BJ (cell line): Measurements from ENCODE around the gene DLL1. TPM values are rescaled to one million over a fixed set of nuclear protein-coding genes. Genes with fewer than 3 reads are reported as not detected.

ENCODE experiments used
- CTCF ChIA-PET: fragments of 350-600 bp; formaldehyde crosslinking; extraction: SDS; loops from one replicate; lab custom pipeline; 2021; ENCODE audit warnings: antibody characterized with exemption, inconsistent platforms; lab: Yijun Ruan, JAX
- POLR2A ChIA-PET: fragments of 300-600 bp; sonication (Branson Sonifier 250); formaldehyde crosslinking; extraction: SDS; loops from one replicate; lab custom pipeline; 2021; ENCODE audit warnings: antibody characterized with exemption; lab: Charles Lee
- DNase-seq: peaks from one replicate; pipeline ENCODE4 v3.0.0-alpha.2; 2011; ENCODE audit warnings: low read depth
- H3K27me3 ChIP-seq: 2 replicates; pipeline ENCODE4 v1.6.0; 2011; ENCODE audit warnings: low read length; ENCODE audit not compliant: control insufficient read depth, insufficient read depth
- H3K36me3 ChIP-seq: 2 replicates; pipeline ENCODE4 v1.5.1; 2011; ENCODE audit warnings: low read length; ENCODE audit not compliant: control insufficient read depth, insufficient read depth
- H3K4me3 ChIP-seq: 2 replicates; pipeline ENCODE4 v1.5.1; 2011; ENCODE audit warnings: low read depth, mild to moderate bottlenecking, control low read depth, low read length
- polyA plus RNA-seq: library from polyadenylated mRNA; depleted of rRNA; stranded (reverse); fragments of >200 nt; gene quantifications from 2 replicates; pipeline ENCODE4 v1.2.3, GENCODE V29; 2011
- TF ChIP-seq, protein P1 (sequence below): IDR thresholded peaks from 2 replicates; pipeline ENCODE4 v1.5.1; 2011; ENCODE audit warnings: low read depth, mild to moderate bottlenecking, control low read depth, inconsistent platforms, low read length, moderate library complexity; ENCODE audit not compliant: insufficient read depth

The DLL1 gene
- polyA plus RNA-seq, 1 experiment = 0.53 TPM

DNA sequence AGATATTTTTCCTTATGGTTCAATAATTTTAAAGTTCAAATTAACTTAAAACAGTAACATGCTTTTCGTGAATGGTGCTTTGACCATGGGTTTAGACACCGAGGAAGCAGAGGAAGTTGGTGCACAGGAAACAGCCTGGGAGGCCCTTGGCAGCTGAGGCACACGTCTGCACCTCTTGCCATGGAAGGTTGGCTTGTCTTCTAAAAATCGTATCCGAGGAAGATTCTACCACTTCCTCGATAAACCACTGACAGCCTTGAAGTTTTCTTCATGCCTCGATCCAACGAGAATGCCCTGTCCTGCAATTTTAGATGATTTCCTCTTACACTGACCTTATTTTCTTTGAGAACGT lies 12.2 kb downstream of the DLL1 start:
- ChIA-PET POLR2A (no interaction called here), CTCF (interaction anchor here (0.6 kb wide), 1 partner anchor 9 kb away, joined by 3 read pairs; no protein-coding TSS in a partner anchor)
- TF ChIP-seq, protein P1, sequence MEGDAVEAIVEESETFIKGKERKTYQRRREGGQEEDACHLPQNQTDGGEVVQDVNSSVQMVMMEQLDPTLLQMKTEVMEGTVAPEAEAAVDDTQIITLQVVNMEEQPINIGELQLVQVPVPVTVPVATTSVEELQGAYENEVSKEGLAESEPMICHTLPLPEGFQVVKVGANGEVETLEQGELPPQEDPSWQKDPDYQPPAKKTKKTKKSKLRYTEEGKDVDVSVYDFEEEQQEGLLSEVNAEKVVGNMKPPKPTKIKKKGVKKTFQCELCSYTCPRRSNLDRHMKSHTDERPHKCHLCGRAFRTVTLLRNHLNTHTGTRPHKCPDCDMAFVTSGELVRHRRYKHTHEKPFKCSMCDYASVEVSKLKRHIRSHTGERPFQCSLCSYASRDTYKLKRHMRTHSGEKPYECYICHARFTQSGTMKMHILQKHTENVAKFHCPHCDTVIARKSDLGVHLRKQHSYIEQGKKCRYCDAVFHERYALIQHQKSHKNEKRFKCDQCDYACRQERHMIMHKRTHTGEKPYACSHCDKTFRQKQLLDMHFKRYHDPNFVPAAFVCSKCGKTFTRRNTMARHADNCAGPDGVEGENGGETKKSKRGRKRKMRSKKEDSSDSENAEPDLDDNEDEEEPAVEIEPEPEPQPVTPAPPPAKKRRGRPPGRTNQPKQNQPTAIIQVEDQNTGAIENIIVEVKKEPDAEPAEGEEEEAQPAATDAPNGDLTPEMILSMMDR = no peak
- no peak overlapping the region for H3K4me3 ChIP-seq
- H3K36me3 ChIP-seq = no peaks in the 10 kb centered on the region
- H3K27me3 ChIP-seq = peaks cover 1% of the 10 kb centered on the region; the same call in 1 of the 2 replicates
- no peak for DNase-seq

DNA sequence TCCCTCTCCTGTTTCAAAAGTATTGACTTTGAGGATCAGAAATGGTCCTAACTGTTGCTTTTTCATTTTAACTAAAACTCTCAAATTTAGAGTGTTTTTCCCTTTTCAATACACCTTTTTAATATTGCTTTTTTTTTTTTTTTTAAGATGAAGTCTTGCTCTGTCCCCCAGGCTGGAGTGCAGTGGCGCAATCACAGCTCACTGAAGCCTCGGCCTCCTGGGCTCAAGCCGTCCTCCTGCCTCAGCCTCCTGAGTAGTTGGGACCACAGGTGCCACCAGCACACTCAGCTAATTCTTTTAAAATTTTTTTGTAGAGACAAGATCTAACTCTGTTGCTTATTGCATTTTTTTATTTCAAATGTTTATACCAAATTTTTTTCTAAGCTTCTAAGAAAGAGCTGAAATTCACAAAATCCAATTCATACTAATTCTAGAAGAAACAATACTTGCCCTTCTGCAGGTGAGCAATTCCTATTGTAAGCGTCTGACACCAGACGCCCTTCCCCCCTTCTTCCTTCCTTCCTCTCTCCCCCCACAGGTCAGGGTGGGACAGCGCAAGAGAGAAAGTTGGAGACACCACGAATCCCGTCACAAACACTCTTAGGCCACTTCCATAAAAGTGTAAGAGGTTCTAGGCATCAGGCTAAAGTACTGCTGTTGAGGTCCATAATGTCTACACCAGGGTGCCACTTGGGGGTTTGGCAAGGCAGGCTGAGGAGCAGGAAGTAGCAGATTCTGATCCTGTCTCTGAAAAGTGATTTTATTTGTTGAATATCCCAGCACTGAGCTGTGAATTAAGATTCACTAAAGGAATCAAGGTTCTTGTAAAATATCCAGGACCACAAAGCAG lies 12.8 kb downstream of the DLL1 start:
- peaks cover 1% of the 10 kb centered on the region; the same call in 1 of the 2 replicates for H3K27me3 ChIP-seq
- POLR2A ChIA-PET = no interaction called here
- H3K4me3 ChIP-seq = no peak overlapping the region
- CTCF ChIA-PET = interaction anchor here (0.6 kb wide), 1 partner anchor 8 kb away, joined by 3 read pairs; no protein-coding TSS in a partner anchor
- H3K36me3 ChIP-seq = no peaks in the 10 kb centered on the region
- no peak for DNase-seq
- TF ChIP-seq, protein P1 = no peak

DNA sequence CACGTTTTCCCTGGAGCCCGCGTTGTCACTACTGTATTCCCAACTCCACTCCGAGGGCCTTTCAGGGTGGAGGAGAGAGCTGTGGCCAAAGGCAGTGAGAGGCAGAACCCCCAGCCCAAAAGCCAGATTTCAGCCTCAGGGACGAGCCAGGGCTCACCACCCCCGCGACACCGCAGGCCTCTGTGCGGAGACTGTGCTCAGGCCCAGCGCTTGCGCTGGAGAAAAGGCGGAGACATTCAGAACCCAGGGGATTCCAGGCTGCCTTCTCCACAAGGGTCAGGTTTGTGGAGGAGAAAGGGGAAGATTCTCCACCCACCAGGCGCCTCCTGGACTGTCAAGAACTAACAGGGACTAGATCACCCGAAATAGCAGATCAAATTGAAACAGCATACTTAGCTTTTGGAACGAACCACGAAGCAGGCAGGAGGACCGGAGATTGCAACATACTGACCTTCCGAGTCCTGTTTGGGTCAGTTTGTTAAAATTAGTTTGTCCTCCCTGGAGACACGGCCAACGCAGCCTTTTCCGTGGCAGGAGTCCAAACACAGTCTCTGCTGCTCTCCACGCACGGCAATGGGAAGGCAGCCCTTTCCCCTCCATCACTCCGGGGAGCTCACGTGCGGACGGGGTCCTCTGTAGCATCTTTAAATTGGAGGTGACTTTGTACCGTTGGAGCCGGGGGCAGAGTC lies 14.4 kb downstream of the DLL1 start:
- POLR2A ChIA-PET = no interaction called here
- H3K4me3 ChIP-seq = no peak overlapping the region
- TF ChIP-seq, protein P1 = no peak
- DNase-seq = no peak
- CTCF ChIA-PET = no interaction called here
- no peaks in the 10 kb centered on the region for H3K36me3 ChIP-seq
- H3K27me3 ChIP-seq = peaks cover 1% of the 10 kb centered on the region; the same call in 1 of the 2 replicates

DNA sequence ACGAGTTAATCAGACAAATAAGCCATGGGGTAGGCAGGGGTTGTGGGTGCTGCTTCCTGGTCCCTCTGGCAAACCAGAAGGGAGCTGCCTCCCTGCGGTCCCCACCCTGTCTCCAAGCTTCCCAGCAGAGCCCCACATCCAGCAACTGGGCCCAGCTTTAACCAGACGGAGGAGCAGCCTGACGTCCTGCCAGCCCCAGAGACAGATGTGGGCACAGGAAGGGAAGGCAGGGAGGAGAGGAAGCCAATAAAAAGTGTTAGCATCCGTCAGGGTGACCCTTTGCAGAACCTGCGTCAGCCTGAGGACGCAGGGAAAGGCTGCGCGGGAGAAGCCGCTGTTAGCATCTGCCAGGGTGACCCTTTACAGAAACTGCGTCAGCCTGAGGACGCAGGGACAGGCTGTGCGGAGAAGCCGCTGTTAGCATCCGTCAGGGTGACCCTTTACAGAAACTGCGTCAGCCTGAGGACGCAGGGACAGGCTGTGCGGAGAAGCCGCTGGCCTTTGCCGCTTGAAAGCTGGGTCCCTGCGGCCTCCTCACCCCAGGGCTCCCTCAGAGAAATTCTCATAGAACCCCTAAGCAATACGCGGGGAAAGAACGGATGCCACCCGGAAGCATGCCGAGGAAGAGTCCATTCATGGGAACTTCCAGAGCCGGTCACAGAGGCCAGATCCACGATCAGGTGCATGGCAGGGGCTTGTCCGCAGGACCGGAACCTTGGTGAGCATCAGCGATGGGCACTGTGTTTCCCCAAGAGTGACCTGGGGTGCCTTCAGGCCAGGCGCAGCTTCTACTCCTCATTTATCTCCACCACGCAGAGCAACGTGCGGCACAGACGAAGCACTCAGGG lies 15.9 kb downstream of the DLL1 start:
- ChIA-PET CTCF (no interaction called here), POLR2A (no interaction called here)
- TF ChIP-seq, protein P1 = no peak
- Histone ChIP-seq H3K27me3 (peaks cover 1% of the 10 kb centered on the region; the same call in 1 of the 2 replicates), H3K36me3 (no peaks in the 10 kb centered on the region), H3K4me3 (no peak overlapping the region)
- DNase-seq = no peak
